ENCODE results near the gene DSCAM. TPM values are rescaled to one million over a fixed set of nuclear protein-coding genes. Genes with fewer than 3 reads are reported as not detected.

Gene DSCAM
- total and polyA plus RNA-seq, 12 donors = under 0.01 to 0.11 (median 0.07) TPM; not detected in 5

GRCh38 chr21:40227096-40227495 is 619.9 kb downstream of the DSCAM start:
- no peak for TF ChIP-seq CTCF (IDR thresholded peaks at IDR 0.05)
- no peak for TF ChIP-seq POLR2A (IDR thresholded peaks at IDR 0.05)
- no peak overlapping the region for H3K27ac ChIP-seq
- H3K27me3 ChIP-seq = no peaks in the 10 kb centered on the region
- H3K9me3 ChIP-seq (replicated peaks in 1 of 3) = no peaks in the 10 kb centered on the region
- WGBS, 4 donors = 69 to 77% (median 73%) methylated on average over 1 of the region's 1 CpG
- no peak overlapping the region for H3K4me3 ChIP-seq
- H3K36me3 ChIP-seq (replicated peaks in 1 of 2) = no peaks in the 10 kb centered on the region
- no peak for DNase-seq
- intact Hi-C loops (cut with DNase I) = no loop called here
- no peaks in the 10 kb centered on the region for H3K4me1 ChIP-seq (replicated peaks in 1 of 2)

- WGBS, 4 donors = 72 to 81% (median 76%) methylated on average over 2 of the region's 2 CpGs
These were observed 631.0 kb downstream of the DSCAM start for GRCh38 chr21:40215941-40216340.

GRCh38 chr21:40210251-40210650 is 636.7 kb downstream of the DSCAM start:
- Histone ChIP-seq H3K4me1 (replicated peaks in 1 of 2) (no peaks in the 10 kb centered on the region), H3K36me3 (replicated peaks in 1 of 2) (no peaks in the 10 kb centered on the region), H3K27ac (no peak overlapping the region), H3K9me3 (replicated peaks in 1 of 3) (no peaks in the 10 kb centered on the region), H3K4me3 (no peak overlapping the region), H3K27me3 (no peaks in the 10 kb centered on the region)
- intact Hi-C loops (cut with DNase I) = no loop called here
- 81 to 100% (median 91%) methylated on average over 2 of the region's 2 CpGs for WGBS, 4 donors
- no peak for TF ChIP-seq CTCF (IDR thresholded peaks at IDR 0.05)
- TF ChIP-seq POLR2A (IDR thresholded peaks at IDR 0.05) = no peak
- DNase-seq = no peak

More at GRCh38 chr21:40215941-40216340, 631.0 kb downstream of the DSCAM start:
- DNase-seq = no peak
- Histone ChIP-seq H3K4me1 (replicated peaks in 1 of 2) (no peaks in the 10 kb centered on the region), H3K4me3 (no peak overlapping the region), H3K27me3 (no peaks in the 10 kb centered on the region), H3K36me3 (replicated peaks in 1 of 2) (no peaks in the 10 kb centered on the region), H3K9me3 (replicated peaks in 1 of 3) (no peaks in the 10 kb centered on the region), H3K27ac (no peak overlapping the region)
- TF ChIP-seq CTCF (IDR thresholded peaks at IDR 0.05) (no peak), POLR2A (IDR thresholded peaks at IDR 0.05) (no peak)
- intact Hi-C loops (cut with DNase I) = no loop called here

GRCh38 chr21:40208948-40209345 is 638.0 kb downstream of the DSCAM start:
- 70 to 85% (median 79%) methylated on average over 5 of the region's 5 CpGs for WGBS, 4 donors
- no peaks in the 10 kb centered on the region for H3K4me1 ChIP-seq (replicated peaks in 1 of 2)
- no peaks in the 10 kb centered on the region for H3K9me3 ChIP-seq (replicated peaks in 1 of 3)
- H3K27me3 ChIP-seq = no peaks in the 10 kb centered on the region
- TF ChIP-seq POLR2A (IDR thresholded peaks at IDR 0.05) = no peak
- no peak for TF ChIP-seq CTCF (IDR thresholded peaks at IDR 0.05)
- DNase-seq = no peak
- no peak overlapping the region for H3K27ac ChIP-seq
- H3K36me3 ChIP-seq (replicated peaks in 1 of 2) = no peaks in the 10 kb centered on the region
- intact Hi-C loops (cut with DNase I) = no loop called here
- no peak overlapping the region for H3K4me3 ChIP-seq
